OCI-LY7 (cell line): ENCODE data around the gene TRIM13.

Experiments
- CTCF ChIP-seq: fragments of 200-600 bp; sonication (generic); conservative IDR thresholded peaks from 2 replicates; pipeline ENCODE4 v1.5.1; 2014; ENCODE audit warnings: mild to moderate bottlenecking, antibody characterized with exemption, low read length, moderate library complexity, mixed read lengths
- EZH2phosphoT487 ChIP-seq: fragments of 200-600 bp; sonication (generic); IDR thresholded peaks from 2 replicates; pipeline ENCODE4 v1.6.1; 2018; ENCODE audit warnings: low read depth, borderline replicate concordance, mild to moderate bottlenecking, mixed run types, antibody characterized with exemption, low read length, moderate library complexity, mixed read lengths

- TF ChIP-seq CTCF (no peak), EZH2phosphoT487 (no peak)
Measured at GRCh38 chr13:50015258-50015657, 18.4 kb downstream of the TRIM13 start, which contains the start of gene KCNRG.
